ENCODE data around the gene ACSF2. TPM values are rescaled to one million over a fixed set of nuclear protein-coding genes. Genes with fewer than 3 reads are reported as not detected.

The ACSF2 gene
- total RNA-seq, 1 donor from 2014 or later = 17.9 TPM

GRCh38 chr17:50381920-50382319, 44.1 kb upstream of the ACSF2 start:
- Mint-ChIP-seq H3K9me3 (no peaks in the 10 kb centered on the region), H3K27me3 (no peaks in the 10 kb centered on the region), H3K4me3 (no peak overlapping the region), H3K27ac (no peak overlapping the region), H3K36me3 (ENCODE audit: low read depth) (peaks cover 73% of the 10 kb centered on the region), H3K4me1 (no peaks in the 10 kb centered on the region)
- ATAC-seq (ENCODE audit: low read depth) = no peak
- CTCF ChIA-PET = interaction anchor here (1.5 kb wide), 1 partner anchor 15 kb away, joined by 5 read pairs; the partner anchor contains the start of gene LRRC59
- POLR2A ChIA-PET = no interaction called here
- DNase-seq = no peak
- intact Hi-C loops (cut with micrococcal nuclease) = no loop called here
- TF ChIP-seq, protein P1, sequence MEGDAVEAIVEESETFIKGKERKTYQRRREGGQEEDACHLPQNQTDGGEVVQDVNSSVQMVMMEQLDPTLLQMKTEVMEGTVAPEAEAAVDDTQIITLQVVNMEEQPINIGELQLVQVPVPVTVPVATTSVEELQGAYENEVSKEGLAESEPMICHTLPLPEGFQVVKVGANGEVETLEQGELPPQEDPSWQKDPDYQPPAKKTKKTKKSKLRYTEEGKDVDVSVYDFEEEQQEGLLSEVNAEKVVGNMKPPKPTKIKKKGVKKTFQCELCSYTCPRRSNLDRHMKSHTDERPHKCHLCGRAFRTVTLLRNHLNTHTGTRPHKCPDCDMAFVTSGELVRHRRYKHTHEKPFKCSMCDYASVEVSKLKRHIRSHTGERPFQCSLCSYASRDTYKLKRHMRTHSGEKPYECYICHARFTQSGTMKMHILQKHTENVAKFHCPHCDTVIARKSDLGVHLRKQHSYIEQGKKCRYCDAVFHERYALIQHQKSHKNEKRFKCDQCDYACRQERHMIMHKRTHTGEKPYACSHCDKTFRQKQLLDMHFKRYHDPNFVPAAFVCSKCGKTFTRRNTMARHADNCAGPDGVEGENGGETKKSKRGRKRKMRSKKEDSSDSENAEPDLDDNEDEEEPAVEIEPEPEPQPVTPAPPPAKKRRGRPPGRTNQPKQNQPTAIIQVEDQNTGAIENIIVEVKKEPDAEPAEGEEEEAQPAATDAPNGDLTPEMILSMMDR (IDR thresholded peaks at IDR 0.05) = no peak

- intact Hi-C loops (cut with micrococcal nuclease) = no loop called here
- POLR2A ChIA-PET = no interaction called here
- TF ChIP-seq, protein P1 (IDR thresholded peaks at IDR 0.05) = no peak
- H3K4me1 Mint-ChIP-seq = no peaks in the 10 kb centered on the region
- H3K36me3 Mint-ChIP-seq (ENCODE audit: low read depth) = peaks cover 83% of the 10 kb centered on the region
- H3K27me3 Mint-ChIP-seq = no peaks in the 10 kb centered on the region
- ATAC-seq (ENCODE audit: low read depth) (no peak), DNase-seq (no peak)
- H3K4me3 Mint-ChIP-seq = no peak overlapping the region
- H3K27ac Mint-ChIP-seq = no peak overlapping the region
- CTCF ChIA-PET = no interaction called here
- H3K9me3 Mint-ChIP-seq = no peaks in the 10 kb centered on the region
These were observed 43.1 kb upstream of the ACSF2 start for GRCh38 chr17:50382931-50383330.

- Mint-ChIP-seq H3K27me3 (no peaks in the 10 kb centered on the region), H3K4me1 (peaks cover 9% of the 10 kb centered on the region), H3K4me3 (no peak overlapping the region), H3K27ac (no peak overlapping the region), H3K36me3 (ENCODE audit: low read depth) (peaks cover 97% of the 10 kb centered on the region), H3K9me3 (no peaks in the 10 kb centered on the region)
- TF ChIP-seq, protein P1 (IDR thresholded peaks at IDR 0.05) = no peak
- ATAC-seq (ENCODE audit: low read depth) (no peak), DNase-seq (no peak)
- intact Hi-C loops (cut with micrococcal nuclease) = no loop called here
- CTCF ChIA-PET = interaction anchor here (1.8 kb wide), 1 partner anchor 11 kb away, joined by 5 read pairs; the partner anchor contains the start of gene LRRC59
- POLR2A ChIA-PET = no interaction called here
These were observed 39.5 kb upstream of the ACSF2 start for GRCh38 chr17:50386510-50386909.

- no peaks in the 10 kb centered on the region for H3K9me3 Mint-ChIP-seq
- POLR2A ChIA-PET = interaction anchor here (0.6 to 1.6 kb wide), 3 partner anchors 9 to 23 kb away, joined by 3 to 5 read pairs (median 3); partner anchors contain the start of gene LRRC59
- intact Hi-C loops (cut with micrococcal nuclease) = no loop called here
- H3K27me3 Mint-ChIP-seq = no peaks in the 10 kb centered on the region
- H3K27ac Mint-ChIP-seq = no peak overlapping the region
- no peak overlapping the region for H3K4me3 Mint-ChIP-seq
- H3K36me3 Mint-ChIP-seq (ENCODE audit: low read depth) = peaks cover 96% of the 10 kb centered on the region
- CTCF ChIA-PET = interaction anchor here (1.1 to 1.9 kb wide), 2 partner anchors 9 to 91 kb away, joined by 3 to 7 read pairs; partner anchors contain the start of gene LRRC59
- ATAC-seq (ENCODE audit: low read depth) (no peak), DNase-seq (no peak)
- peaks cover 12% of the 10 kb centered on the region for H3K4me1 Mint-ChIP-seq
- TF ChIP-seq, protein P1 (IDR thresholded peaks at IDR 0.05) = no peak
These were observed 37.3 kb upstream of the ACSF2 start for GRCh38 chr17:50388728-50389127.

- ChIA-PET POLR2A (interaction anchor here (0.6 to 1.6 kb wide), 2 partner anchors 19 to 24 kb away, joined by 3 to 5 read pairs; no protein-coding TSS in a partner anchor), CTCF (interaction anchor here (1.1 to 1.9 kb wide), 2 partner anchors 8 to 90 kb away, joined by 3 to 7 read pairs; partner anchors contain the start of gene LRRC59)
- intact Hi-C loops (cut with micrococcal nuclease) = no loop called here
- Mint-ChIP-seq H3K27me3 (no peaks in the 10 kb centered on the region), H3K4me3 (no peak overlapping the region), H3K9me3 (no peaks in the 10 kb centered on the region), H3K27ac (no peak overlapping the region), H3K36me3 (ENCODE audit: low read depth) (peaks cover 95% of the 10 kb centered on the region), H3K4me1 (peaks cover 12% of the 10 kb centered on the region)
- TF ChIP-seq, protein P1 (IDR thresholded peaks at IDR 0.05) = no peak
- no peak for DNase-seq
- ATAC-seq (ENCODE audit: low read depth) = no peak
These were observed 36.5 kb upstream of the ACSF2 start for GRCh38 chr17:50389534-50389933.

Data from activated B cell treated with CpG ODN at 0.5 μM for 24 hours (primary cell).